IMR-90 (cell line): ENCODE measurements around the gene OR6C2. TPM values are rescaled to one million over a fixed set of nuclear protein-coding genes. Genes with fewer than 3 reads are reported as not detected.

Experiments used
- ATAC-seq: fragments of 200-7000 bp; cut with Tn5 transposase; 2 replicates; pipeline ENCODE4 v1.9.1; 2020; ENCODE audit warnings: low read depth, mild to moderate bottlenecking, moderate library complexity
- Bru-seq: library from RNA; stranded (reverse); fragments of 400-500 nt; gene quantifications from one replicate; lab custom pipeline; 2021; lab: Mats Ljungman, UMichigan
- BruChase-seq, 2 experiments: library from RNA; stranded (reverse); fragments of 400-500 nt; gene quantifications; one replicate each; lab custom pipeline; 2021; lab: Mats Ljungman, UMichigan
- BruUV-seq: library from RNA; stranded (reverse); fragments of 400-500 nt; replicated peaks from 2 replicates; lab custom pipeline; 2021; lab: Mats Ljungman, UMichigan
- CTCF ChIA-PET: fragments of 300-600 bp; formaldehyde crosslinking; extraction: SDS; loops from one replicate; lab custom pipeline; 2021; ENCODE audit warnings: antibody characterized with exemption; lab: Yijun Ruan, JAX
- POLR2A ChIA-PET: fragments of 300-600 bp; sonication (Branson Sonifier 250); formaldehyde crosslinking; loops from one replicate; lab custom pipeline; 2022; ENCODE audit warnings: antibody characterized with exemption; ENCODE audit not compliant: unreplicated experiment; lab: Charles Lee
- DNase-seq: peaks from one replicate; pipeline ENCODE4 v3.0.0; 2013
- H2AFZ ChIP-seq: replicated peaks from 2 replicates; pipeline ENCODE3; 2013; ENCODE audit warnings: low read length, mild to moderate bottlenecking; ENCODE audit not compliant: poor library complexity
- H2AK5ac ChIP-seq: 2 replicates; pipeline ENCODE4 v1.6.1; 2013; ENCODE audit warnings: low read depth, low read length, inconsistent platforms
- H2AK9ac ChIP-seq: replicated peaks from 2 replicates; pipeline ENCODE3; 2013; ENCODE audit warnings: mild to moderate bottlenecking, low read depth, low read length, moderate library complexity; ENCODE audit not compliant: poor library complexity
- H2BK120ac ChIP-seq: 2 replicates; pipeline ENCODE4 v1.6.1; 2013; ENCODE audit warnings: low read depth, low read length, inconsistent platforms
- H2BK15ac ChIP-seq: 3 replicates; pipeline ENCODE4 v1.6.1; 2013; ENCODE audit warnings: low read depth, low read length, inconsistent platforms
- H2BK20ac ChIP-seq: 2 replicates; pipeline ENCODE4 v1.6.1; 2013; ENCODE audit warnings: low read depth, mild to moderate bottlenecking, inconsistent platforms, low read length, moderate library complexity
- H2BK5ac ChIP-seq: 2 replicates; pipeline ENCODE4 v1.6.1; 2013; ENCODE audit warnings: mild to moderate bottlenecking, low read depth, low read length, inconsistent platforms; ENCODE audit not compliant: poor library complexity, severe bottlenecking
- H3K14ac ChIP-seq: replicated peaks from 2 replicates; pipeline ENCODE4 v1.6.1; 2013; ENCODE audit warnings: low read depth, low read length, inconsistent platforms
- H3K18ac ChIP-seq: 2 replicates; pipeline ENCODE4 v1.6.1; 2013; ENCODE audit warnings: low read depth, low read length, control low read depth
- H3K23ac ChIP-seq: 2 replicates; pipeline ENCODE4 v1.6.1; 2013; ENCODE audit warnings: low read depth, low read length, inconsistent platforms
- H3K27ac ChIP-seq: 2 replicates; pipeline ENCODE4 v1.5.1; 2013; ENCODE audit warnings: mild to moderate bottlenecking, control low read depth, low read length; ENCODE audit not compliant: insufficient read depth
- H3K27me3 ChIP-seq: 2 replicates; pipeline ENCODE4 v1.6.1; 2013; ENCODE audit warnings: low read length; ENCODE audit not compliant: control insufficient read depth, insufficient read depth
- H3K36me3 ChIP-seq: 2 replicates; pipeline ENCODE4 v1.6.1; 2013; ENCODE audit warnings: low read length, mixed read lengths; ENCODE audit not compliant: control insufficient read depth, insufficient read depth
- H3K4ac ChIP-seq: 2 replicates; pipeline ENCODE4 v1.6.1; 2013; ENCODE audit warnings: low read depth, low read length, inconsistent platforms
- H3K4me1 ChIP-seq: 2 replicates; pipeline ENCODE4 v1.6.1; 2013; ENCODE audit warnings: low read length, mixed read lengths; ENCODE audit not compliant: control insufficient read depth, insufficient read depth
- H3K4me2 ChIP-seq: 2 replicates; pipeline ENCODE4 v1.6.1; 2013; ENCODE audit warnings: low read depth, mild to moderate bottlenecking, control low read depth, low read length, moderate library complexity
- H3K4me3 ChIP-seq: 2 replicates; pipeline ENCODE4 v1.5.1; 2013; ENCODE audit warnings: low read depth, mild to moderate bottlenecking, control low read depth, low read length, moderate library complexity; ENCODE audit not compliant: insufficient read depth
- H3K56ac ChIP-seq: 2 replicates; pipeline ENCODE4 v1.6.1; 2013; ENCODE audit warnings: low read length, inconsistent platforms; ENCODE audit not compliant: insufficient read depth; ENCODE audit errors: extremely low read depth
- H3K79me1 ChIP-seq, 2 experiments: 2 replicates each; pipeline ENCODE4 v1.6.1; 2013; ENCODE audit warnings: low read length in 2 of 2, inconsistent platforms in 1 of 2, low read depth in 1 of 2
- H3K9ac ChIP-seq: 2 replicates; pipeline ENCODE4 v1.6.1; 2013; ENCODE audit warnings: low read depth, low read length, control low read depth
- H3K9me1 ChIP-seq: 2 replicates; pipeline ENCODE4 v1.6.1; 2013; ENCODE audit warnings: low read length, inconsistent platforms; ENCODE audit not compliant: insufficient read depth
- H3K9me3 ChIP-seq: 2 replicates; pipeline ENCODE4 v1.6.1; 2013; ENCODE audit warnings: low read length; ENCODE audit not compliant: control insufficient read depth, insufficient read depth
- H4K20me1 ChIP-seq: 2 replicates; pipeline ENCODE4 v1.6.1; 2013; ENCODE audit warnings: low read length, inconsistent platforms; ENCODE audit not compliant: insufficient read depth
- H4K5ac ChIP-seq: 2 replicates; pipeline ENCODE4 v1.6.1; 2013; ENCODE audit warnings: mild to moderate bottlenecking, low read depth, low read length, control low read depth
- H4K8ac ChIP-seq, 2 experiments: 2 replicates each; pipeline ENCODE4 v1.6.1; 2013; ENCODE audit warnings: low read depth in 2 of 2, low read length in 2 of 2, control low read depth in 1 of 2, inconsistent platforms in 1 of 2
- H4K91ac ChIP-seq: 2 replicates; pipeline ENCODE4 v1.6.1; 2013; ENCODE audit warnings: low read depth, low read length, inconsistent platforms; ENCODE audit not compliant: insufficient read depth
- BHLHE40 ChIP-seq: fragments of 150-350 bp; IDR thresholded peaks from 2 replicates; pipeline ENCODE4 v1.6.1; 2016; ENCODE audit warnings: mild to moderate bottlenecking, low read depth, low read length
- CEBPB ChIP-seq: IDR thresholded peaks from 2 replicates; pipeline ENCODE4 v1.6.1; 2012; ENCODE audit warnings: low read depth, low read length, improper control_type of control experiment
- CHD1 ChIP-seq: IDR thresholded peaks from 2 replicates; pipeline ENCODE4 v1.6.1; 2012; ENCODE audit warnings: low read depth, low read length, improper control_type of control experiment
- CTCF ChIP-seq: conservative IDR thresholded peaks from 2 replicates; pipeline ENCODE4 v1.5.1; 2012; ENCODE audit warnings: mild to moderate bottlenecking, low read depth, low read length, improper control_type of control experiment
- ELK1 ChIP-seq: fragments of 150-350 bp; IDR thresholded peaks from 2 replicates; pipeline ENCODE4 v1.6.1; 2016; ENCODE audit warnings: low read depth, mild to moderate bottlenecking, low read length, moderate library complexity, borderline replicate concordance
- MAFK ChIP-seq: IDR thresholded peaks from 2 replicates; pipeline ENCODE4 v1.6.1; 2012; ENCODE audit warnings: low read depth, low read length, improper control_type of control experiment
- MAZ ChIP-seq: IDR thresholded peaks from 2 replicates; pipeline ENCODE4 v1.6.1; 2012; ENCODE audit warnings: low read depth, mild to moderate bottlenecking, low read length, improper control_type of control experiment, moderate library complexity, borderline replicate concordance
- MXI1 ChIP-seq: IDR thresholded peaks from 2 replicates; pipeline ENCODE4 v1.6.1; 2012; ENCODE audit warnings: low read depth, mild to moderate bottlenecking, low read length, moderate library complexity, borderline replicate concordance
- NFE2L2 ChIP-seq: fragments of 150-350 bp; IDR thresholded peaks from 2 replicates; pipeline ENCODE4 v1.6.1; 2016; ENCODE audit warnings: low read depth, mild to moderate bottlenecking, low read length
- RAD21 ChIP-seq: IDR thresholded peaks from 2 replicates; pipeline ENCODE4 v1.6.1; 2012; ENCODE audit warnings: low read length, improper control_type of control experiment
- RCOR1 ChIP-seq: IDR thresholded peaks from 2 replicates; pipeline ENCODE4 v1.6.1; 2012; ENCODE audit warnings: mild to moderate bottlenecking, low read length, improper control_type of control experiment; ENCODE audit not compliant: insufficient replicate concordance
- RFX5 ChIP-seq: IDR thresholded peaks from 2 replicates; pipeline ENCODE4 v1.8.0; 2012; ENCODE audit warnings: low read depth, mild to moderate bottlenecking, low read length, moderate library complexity
- SMC3 ChIP-seq: fragments of 150-350 bp; IDR thresholded peaks from 2 replicates; pipeline ENCODE4 v1.6.1; 2016; ENCODE audit warnings: low read depth, mild to moderate bottlenecking, antibody characterized with exemption, low read length, moderate library complexity
- USF2 ChIP-seq: fragments of 150-350 bp; IDR thresholded peaks from 2 replicates; pipeline ENCODE4 v1.6.1; 2017; ENCODE audit warnings: mild to moderate bottlenecking, antibody characterized with exemption, low read length, low read depth
- whole genome bisulfite sequencing, 2 experiments: methylation state at CpG; one replicate each; pipeline versions ENCODE4 v1.1.5 to v1.1.7; 2013; ENCODE audit warnings: missing lambda C conversion rate in 2 of 2; ENCODE audit not compliant: insufficient read length in 1 of 2; ENCODE audit errors: extremely low coverage in 2 of 2; 5-methylcytosine and 5-hydroxymethylcytosine counted together
- dilution Hi-C: fragments of 300-500 bp; cut with HindIII; formaldehyde crosslinking; loops from one replicate; pipeline ENCODE4 v1.14.3; 2018; ENCODE audit warnings: low sequenced_read_pairs; ENCODE audit not compliant: unreplicated experiment
- in situ Hi-C: fragments of 300-500 bp; cut with MboI; formaldehyde crosslinking; loops from 3 replicates; pipeline ENCODE4 v1.14.3; 2019; ENCODE audit warnings: low sequenced_read_pairs, inconsistent platforms, mixed read lengths
- intact Hi-C: fragments of 100-400 bp; cut with micrococcal nuclease; formaldehyde crosslinking; loops from 2 replicates; pipeline ENCODE4 v1.10.0; 2022
- long read RNA-seq: library from polyadenylated mRNA; unstranded; transcript quantifications from one replicate; pipeline ENCODE4 v2.0.0, GENCODE V29; 2021; ENCODE audit not compliant: unreplicated experiment
- polyA plus RNA-seq, 3 experiments: library from polyadenylated mRNA; depleted of rRNA; stranded (reverse); fragments of >200 nt; gene quantifications; 2 replicates each; pipeline ENCODE4 v1.2.3, GENCODE V29; 2012; ENCODE audit warnings: low replicate concordance in 1 of 3
- total RNA-seq: library from RNA; depleted of rRNA; stranded (reverse); fragments of >200 nt; gene quantifications from 2 replicates; pipeline ENCODE4 v1.2.3, GENCODE V29; 2012; rRNA removed

OR6C2 gene
- not detected in 2 replicates for total RNA-seq
- not detected in 2 replicates for polyA plus RNA-seq (2012; rRNA removed)
- polyA plus RNA-seq (2012; cell fraction: cytosol; rRNA removed) = not detected in 2 replicates
- polyA plus RNA-seq (2012; cell fraction: nucleus; rRNA removed; ENCODE audit: low replicate concordance) = not detected in 2 replicates
- Bru-seq, nascent RNA = not detected
- BruChase-seq, experiment 1, labeled RNA remaining after a 6-hour chase = not detected
- percentile 8 among the genes with signal in this experiment for BruChase-seq, experiment 2, labeled RNA remaining after a 2-hour chase
- long read RNA-seq = 0 reads

- dilution Hi-C loops = no loop called here
- Histone ChIP-seq H2AFZ (no peak within 1 kb of the TSS), H3K4ac (no peak within 1 kb of the TSS), H3K27me3 (no peaks in the 10 kb centered on the region), H2AK9ac (no peak within 1 kb of the TSS), H3K36me3 (no peaks in the 10 kb centered on the region), H4K91ac (no peak within 1 kb of the TSS), H3K4me1 (no peaks in the 10 kb centered on the region), H3K18ac (no peak within 1 kb of the TSS), H2BK20ac (no peak within 1 kb of the TSS), H4K8ac (no peak within 1 kb of the TSS), H3K9me3 (no peaks in the 10 kb centered on the region), H4K5ac (no peak within 1 kb of the TSS), H2BK5ac (no peak within 1 kb of the TSS), H3K4me2 (no peak within 1 kb of the TSS), H4K20me1 (no peaks in the 10 kb centered on the region), H3K79me1 (no peaks in the 10 kb centered on the region), H3K9me1 (no peaks in the 10 kb centered on the region), H2BK15ac (no peak within 1 kb of the TSS), H2AK5ac (no peak within 1 kb of the TSS), H3K56ac (no peak within 1 kb of the TSS), H2BK120ac (no peak within 1 kb of the TSS), H3K9ac (no peak within 1 kb of the TSS), H3K14ac (no peak within 1 kb of the TSS), H3K27ac (no peak within 1 kb of the TSS), H3K23ac (no peak within 1 kb of the TSS), H3K4me3 (no peak within 1 kb of the TSS)
- POLR2A ChIA-PET = no interaction called here
- WGBS, 2 experiments = no CpG with 5 or more reads among the region's 2 CpGs
- no peak for DNase-seq
- CTCF ChIA-PET = no interaction called here
- ATAC-seq = no peak
- TF ChIP-seq SMC3 (no peak), RCOR1 (no peak), CTCF (no peak), MAFK (no peak), MXI1 (no peak), ELK1 (no peak), CEBPB (no peak), CHD1 (no peak), RFX5 (no peak), BHLHE40 (no peak), NFE2L2 (no peak), USF2 (no peak), MAZ (no peak), RAD21 (no peak)
- intact Hi-C loops = no loop called here
- no TSS peak for BruUV-seq
- in situ Hi-C loops = no loop called here
Measured at GRCh38 chr12:55443776-55444175, at the start of gene OR6C2. TSS of gene OR6C2 (plus strand) at chr12:55444076. CDS start at chr12:55452214, 8,138 bp downstream.
